ENCODE results near the gene HSP90AA1.
A peak's percentile ranks its signal among the peaks of the same experiment; 100 is the strongest.
"Not testable (repeated sequence)": the region's sequence is repeated elsewhere in the genome, so short reads cannot be mapped to it uniquely, and the experiment has no call there.

Gene HSP90AA1

GRCh38 chr14:102094101-102094500 is 7.3 kb upstream of the HSP90AA1 start:
- DNase-seq (ENCODE audit: low read depth in 2 of 2), result no peak

- DNase-seq (ENCODE audit: low read depth in 2 of 2), result no peak
These were observed 6.0 kb upstream of the HSP90AA1 start for GRCh38 chr14:102092806-102093205.

- no peak for DNase-seq (ENCODE audit: low read depth in 2 of 2)
These were observed 3.9 kb upstream of the HSP90AA1 start for GRCh38 chr14:102090713-102091112.

GRCh38 chr14:102089621-102090343 is 2.9 kb upstream of the HSP90AA1 start:
- no peak for DNase-seq (ENCODE audit: low read depth in 2 of 2)

GRCh38 chr14:102088012-102088792 is 1.4 kb upstream of the HSP90AA1 start:
- peak in 1 of 2 donors; percentile 13 for DNase-seq (ENCODE audit: low read depth in 2 of 2)

- no peak for DNase-seq (ENCODE audit: low read depth in 2 of 2)
These were observed 843 bp upstream of the HSP90AA1 start for GRCh38 chr14:102087762-102088011.

GRCh38 chr14:102086709-102086971 is 204 bp downstream of the HSP90AA1 start:
- no peak for DNase-seq (ENCODE audit: low read depth in 2 of 2)

GRCh38 chr14:102085948-102086708 is 716 bp downstream of the HSP90AA1 start:
- peak; percentile 27 to 30 for DNase-seq (ENCODE audit: low read depth in 2 of 2)

GRCh38 chr14:102085488-102085887 is 1.4 kb downstream of the HSP90AA1 start:
- no peak for DNase-seq (ENCODE audit: low read depth in 2 of 2)

- no peak for DNase-seq (ENCODE audit: low read depth in 2 of 2)
These were observed 1.9 kb downstream of the HSP90AA1 start for GRCh38 chr14:102084931-102085330.

GRCh38 chr14:102084522-102084921 is 2.3 kb downstream of the HSP90AA1 start:
- not testable (repeated sequence) for DNase-seq (ENCODE audit: low read depth in 2 of 2)

GRCh38 chr14:102081231-102082080 is 5.4 kb downstream of the HSP90AA1 start:
- DNase-seq (ENCODE audit: low read depth in 2 of 2), result no peak

- DNase-seq (ENCODE audit: low read depth in 2 of 2), result no peak
These were observed 6.4 kb downstream of the HSP90AA1 start for GRCh38 chr14:102080183-102081080.

- no peak for DNase-seq (ENCODE audit: low read depth in 2 of 2)
These were observed 7.2 kb downstream of the HSP90AA1 start for GRCh38 chr14:102079700-102079979.

GRCh38 chr14:102078831-102079699 is 7.8 kb downstream of the HSP90AA1 start:
- DNase-seq (ENCODE audit: low read depth in 2 of 2), result no peak

- DNase-seq (ENCODE audit: low read depth in 2 of 2), result not testable (repeated sequence)
These were observed 8.5 kb downstream of the HSP90AA1 start for GRCh38 chr14:102078361-102078791.

- no peak for DNase-seq (ENCODE audit: low read depth in 2 of 2)
These were observed 9.5 kb downstream of the HSP90AA1 start for GRCh38 chr14:102077382-102077709.

GRCh38 chr14:102075155-102075554 is 11.7 kb downstream of the HSP90AA1 start:
- DNase-seq (ENCODE audit: low read depth in 2 of 2), result no peak

- no peak for DNase-seq (ENCODE audit: low read depth in 2 of 2)
These were observed 12.4 kb downstream of the HSP90AA1 start for GRCh38 chr14:102074415-102074964.

All from stimulated activated CD8-positive, alpha-beta memory T cell treated with anti-CD3 and anti-CD28 coated beads, Interleukin-7, amount 100 ng/mL, for 1 hour (primary cell).